ENCODE data around the gene ARFGAP1.
"Not testable (repeated sequence)": the region's sequence is repeated elsewhere in the genome, so short reads cannot be mapped to it uniquely, and the experiment has no call there.

The ARFGAP1 gene

GRCh38 chr20:63332488-63333240 is 60.1 kb downstream of the ARFGAP1 start:
- no peak for DNase-seq (ENCODE audit: low spot score)

- DNase-seq (ENCODE audit: low spot score), result no peak
Observed at GRCh38 chr20:63333241-63333836, 60.7 kb downstream of the ARFGAP1 start.

GRCh38 chr20:63334356-63334755 is 61.7 kb downstream of the ARFGAP1 start:
- no peak for DNase-seq (ENCODE audit: low spot score)

GRCh38 chr20:63335060-63335459 is 62.4 kb downstream of the ARFGAP1 start:
- DNase-seq (ENCODE audit: low spot score), result not testable (repeated sequence)

GRCh38 chr20:63335711-63336110 is 63.1 kb downstream of the ARFGAP1 start:
- DNase-seq (ENCODE audit: low spot score), result no peak

- no peak for DNase-seq (ENCODE audit: low spot score)
Observed at GRCh38 chr20:63336232-63336752, 63.7 kb downstream of the ARFGAP1 start.

GRCh38 chr20:63337786-63338420 is 65.3 kb downstream of the ARFGAP1 start:
- no peak for DNase-seq (ENCODE audit: low spot score)
